C1 segment of cervical spinal cord (tissue), 14 donors: ENCODE data around the gene FOXR1.
"Not testable (repeated sequence)": the region's sequence is repeated elsewhere in the genome, so short reads cannot be mapped to it uniquely, and the experiment has no call there.

Source experiments
- DNase-seq, 14 donors: peaks; one replicate each; lab custom pipeline; 2025; lab: John Stamatoyannopoulos, UW

Gene FOXR1

DNA sequence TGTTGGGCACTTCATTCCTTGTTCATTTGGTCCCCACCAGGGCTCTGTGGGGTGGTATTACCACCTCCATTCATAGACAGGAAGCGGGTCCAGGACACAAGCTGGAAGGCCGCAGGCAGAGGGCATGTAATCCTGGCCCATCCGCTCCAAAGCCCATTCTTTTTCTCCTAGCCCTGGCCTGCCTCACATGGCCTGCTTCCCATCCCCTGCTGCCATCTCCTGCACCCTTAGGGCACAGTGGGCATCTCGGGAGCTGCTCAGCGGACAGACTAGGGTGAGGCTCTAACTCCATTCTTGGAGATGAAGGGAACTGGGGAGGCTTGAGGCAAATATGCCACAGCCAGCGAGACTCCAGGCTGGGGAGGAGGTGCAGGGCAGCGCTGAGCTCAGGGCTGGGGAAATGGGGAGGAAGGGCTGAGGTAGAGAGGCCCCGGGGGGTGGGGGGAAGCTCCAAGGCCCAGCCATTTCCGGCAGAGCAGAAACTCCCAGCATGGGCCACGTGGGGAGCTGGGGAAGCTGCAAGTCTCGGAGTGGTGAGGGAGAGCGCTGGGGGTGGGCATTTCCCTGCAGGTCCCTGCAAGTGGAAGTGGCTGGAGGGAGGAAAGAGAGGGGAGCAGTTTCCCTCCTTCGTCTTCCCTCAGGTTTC lies 31.5 kb upstream of the FOXR1 start:
- peak in 2 of 14 donors; percentile 10 to 27 for DNase-seq

DNA sequence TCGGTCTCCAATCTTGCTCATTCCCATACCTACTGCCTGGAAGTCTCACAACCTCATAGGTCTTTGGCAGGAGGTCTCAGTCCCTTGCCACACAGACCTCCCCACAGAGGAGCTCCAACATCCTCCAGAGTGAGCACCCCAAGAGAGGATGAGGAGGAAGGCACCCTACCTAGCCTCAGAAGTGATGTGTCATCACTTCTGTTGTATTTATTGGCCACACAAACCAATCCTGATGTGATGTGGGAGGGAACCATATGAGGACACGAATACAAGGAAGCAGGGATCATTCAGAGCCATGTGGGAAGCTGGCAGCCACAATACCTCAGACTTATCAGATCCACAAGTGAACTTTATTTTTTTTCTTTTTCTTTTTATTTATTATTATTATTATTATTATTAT lies 24.5 kb upstream of the FOXR1 start:
- no peak for DNase-seq

GRCh38 chr11:118948000-118948399 lies 23.6 kb upstream of the FOXR1 start:
- DNase-seq: no peak

DNA sequence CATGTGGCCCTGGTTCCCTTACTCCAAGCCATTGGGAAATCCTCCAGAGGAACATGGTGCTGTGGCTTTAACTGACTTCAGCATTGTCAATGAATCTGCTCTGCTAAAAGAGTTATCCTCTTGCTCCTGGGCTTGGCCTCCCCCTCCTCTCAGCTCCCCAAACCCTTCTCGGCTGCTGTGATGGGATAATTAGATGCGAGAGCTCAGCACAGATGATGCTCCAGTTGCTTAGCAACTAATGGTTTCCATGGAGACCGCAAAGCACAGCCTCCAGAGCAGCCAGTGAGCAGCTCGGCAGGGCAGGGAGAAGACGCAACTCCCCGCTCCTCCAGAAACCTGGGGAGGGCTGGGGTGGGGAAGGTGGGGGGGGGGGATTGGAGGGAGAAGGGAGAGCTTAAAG lies 18.3 kb upstream of the FOXR1 start:
- peak in 10 of 14 donors; percentile 2 to 74 (median 18) for DNase-seq

DNA sequence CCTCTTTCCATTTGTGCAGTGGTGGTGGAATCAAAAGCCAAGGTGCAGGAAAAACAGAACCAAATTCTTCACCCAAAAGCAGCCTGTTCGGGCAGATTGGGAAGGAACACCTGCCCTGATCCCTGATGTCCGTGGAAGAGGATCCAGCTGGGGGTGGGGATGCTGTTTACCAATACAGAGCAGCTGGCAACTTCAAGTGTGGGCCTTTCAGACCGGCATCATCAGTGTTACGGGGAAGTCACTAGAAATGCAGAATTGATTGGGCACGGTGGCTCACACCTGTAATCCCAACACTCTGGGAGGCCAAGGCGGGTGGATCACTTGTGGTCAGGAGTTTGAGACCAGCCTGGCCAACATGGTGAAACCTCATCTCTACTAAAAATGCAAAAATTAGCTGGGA lies 17.6 kb upstream of the FOXR1 start:
- DNase-seq: not testable (repeated sequence)

- peak; percentile 18 to 84 (median 71) for DNase-seq
Observed at GRCh38 chr11:118956094-118956846, 15.3 kb upstream of the FOXR1 start, which contains the start of gene UPK2. Gene UPK2 (plus strand): TSS chr11:118956298. CDS start chr11:118956351, 53 bp downstream.

DNA sequence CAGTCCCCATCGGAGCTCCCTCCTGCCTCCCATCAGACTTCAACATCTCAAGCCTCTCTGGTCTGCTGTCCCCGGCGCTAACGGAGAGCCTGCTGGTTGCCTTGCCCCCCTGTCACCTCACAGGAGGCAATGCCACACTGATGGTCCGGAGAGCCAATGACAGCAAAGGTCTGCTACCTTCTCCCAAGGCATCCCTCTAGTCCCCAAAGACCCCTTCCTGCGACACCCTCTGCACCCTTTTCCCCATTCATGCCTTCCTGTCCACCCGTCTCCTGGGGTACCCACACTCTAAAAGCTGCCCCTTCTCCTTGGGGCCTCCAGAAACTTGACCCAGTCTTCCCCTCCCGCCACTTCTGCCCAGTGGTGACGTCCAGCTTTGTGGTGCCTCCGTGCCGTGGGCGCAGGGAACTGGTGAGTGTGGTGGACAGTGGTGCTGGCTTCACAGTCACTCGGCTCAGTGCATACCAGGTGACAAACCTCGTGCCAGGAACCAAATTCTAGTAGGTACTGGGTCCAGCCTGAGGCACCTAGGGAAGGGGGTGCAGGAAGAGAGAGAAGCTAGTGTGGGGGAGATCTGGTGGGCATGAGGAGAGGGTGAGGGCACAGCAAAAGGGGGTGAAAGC lies 14.6 kb upstream of the FOXR1 start:
- peak in 1 of 14 donors; percentile 20 for DNase-seq

DNA sequence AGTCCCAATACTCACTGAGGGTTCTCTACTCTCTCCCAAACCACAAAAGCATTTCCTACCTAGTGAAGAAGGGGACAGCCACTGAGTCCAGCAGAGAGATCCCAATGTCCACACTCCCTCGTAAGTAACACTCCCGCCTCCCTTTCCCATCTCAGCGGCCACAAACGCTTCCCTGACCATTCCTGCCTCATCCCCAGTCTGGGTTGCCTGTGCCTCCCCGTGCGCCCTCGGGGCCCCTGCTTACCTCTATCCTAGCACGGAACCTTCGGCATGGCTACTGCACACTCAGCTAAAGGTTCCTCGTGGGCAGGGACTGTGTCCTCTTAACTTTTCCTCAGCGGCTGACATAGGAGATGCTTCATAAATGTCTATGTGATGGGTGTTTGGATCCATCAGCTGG lies 14.0 kb upstream of the FOXR1 start:
- no peak for DNase-seq

DNA sequence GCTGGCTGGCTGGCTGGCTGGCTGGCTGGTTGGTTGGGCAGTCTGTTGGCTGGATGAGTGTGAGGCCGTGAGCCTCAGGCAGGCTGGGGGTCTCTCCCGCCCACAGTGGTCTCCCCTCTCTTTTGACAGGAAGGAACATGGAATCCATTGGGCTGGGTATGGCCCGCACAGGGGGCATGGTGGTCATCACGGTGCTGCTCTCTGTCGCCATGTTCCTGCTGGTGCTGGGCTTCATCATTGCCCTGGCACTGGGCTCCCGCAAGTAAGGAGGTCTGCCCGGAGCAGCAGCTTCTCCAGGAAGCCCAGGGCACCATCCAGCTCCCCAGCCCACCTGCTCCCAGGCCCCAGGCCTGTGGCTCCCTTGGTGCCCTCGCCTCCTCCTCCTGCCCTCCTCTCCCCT lies 13.6 kb upstream of the FOXR1 start:
- DNase-seq: no peak

GRCh38 chr11:118958577-118958976 lies 13.0 kb upstream of the FOXR1 start:
- DNase-seq: no peak

DNA sequence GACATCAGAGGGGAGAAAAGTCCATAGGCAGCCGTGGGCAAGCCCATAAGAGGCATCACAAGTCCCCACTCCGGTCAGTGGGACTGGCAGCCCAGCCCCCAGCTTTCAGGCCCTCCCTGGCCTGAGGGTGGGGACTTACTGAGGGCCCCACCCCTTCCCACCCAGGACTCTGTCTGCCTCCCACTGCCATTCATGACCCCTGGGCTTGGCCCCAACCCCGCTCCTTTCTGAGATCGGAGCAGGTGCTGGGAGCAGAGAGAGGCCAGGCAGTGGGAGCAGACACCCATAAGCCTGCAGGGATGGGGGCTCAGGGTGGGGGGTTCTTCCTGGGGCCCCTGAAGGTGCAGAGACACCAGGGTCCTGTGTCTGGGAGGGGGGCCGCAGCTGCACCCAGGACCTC lies 10.4 kb upstream of the FOXR1 start:
- DNase-seq: no peak

GRCh38 chr11:118961591-118961990 lies 10.0 kb upstream of the FOXR1 start:
- DNase-seq: no peak

- not testable (repeated sequence) for DNase-seq
Observed at GRCh38 chr11:118969508-118969907, 2.1 kb upstream of the FOXR1 start.

GRCh38 chr11:118973985-118974384 lies 2.4 kb downstream of the FOXR1 start:
- DNase-seq: no peak

DNA sequence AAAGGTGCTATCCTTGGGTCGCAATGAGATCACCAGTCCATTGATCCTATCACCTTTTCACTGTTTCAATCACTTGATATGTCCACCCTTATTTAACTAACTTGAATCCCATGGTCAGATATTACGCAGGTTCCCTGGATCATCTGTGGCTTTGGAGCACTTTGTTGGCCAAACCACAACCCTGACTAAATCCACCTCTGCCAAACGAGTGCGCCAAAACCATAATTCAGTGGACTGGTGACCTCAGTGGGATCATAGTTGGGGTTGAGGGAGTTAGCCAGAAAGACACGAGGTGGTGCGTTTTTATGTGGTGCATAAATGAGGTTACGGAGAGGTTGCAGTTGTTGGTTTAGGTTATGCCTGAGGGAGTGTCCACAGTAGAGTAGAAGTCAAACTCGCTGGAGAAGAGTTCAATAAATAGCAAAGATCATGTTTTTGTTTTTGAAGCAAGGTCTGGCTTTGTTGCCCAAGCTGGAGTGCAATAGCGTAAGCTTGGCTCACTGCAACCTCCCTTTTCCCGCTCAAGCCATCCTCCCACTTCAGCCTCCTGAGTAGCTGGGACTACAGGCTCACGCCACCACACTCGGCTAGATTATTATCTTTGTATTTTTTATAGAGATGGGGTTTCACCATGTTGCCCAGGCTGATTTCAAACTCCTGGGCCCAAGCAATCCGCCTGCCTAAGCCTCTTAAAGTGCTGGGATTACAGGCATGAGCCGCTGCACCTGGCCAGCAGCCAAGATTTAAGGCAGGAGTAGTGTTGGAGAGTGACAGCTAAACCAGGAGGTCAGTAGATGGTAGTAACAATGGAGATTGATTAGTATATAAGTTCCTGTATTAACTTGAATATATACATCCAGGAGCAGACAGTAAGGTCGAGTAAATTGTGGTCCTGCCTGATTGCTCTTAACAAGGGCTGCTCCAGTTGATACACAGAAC lies 4.5 kb downstream of the FOXR1 start:
- no peak for DNase-seq

GRCh38 chr11:118979434-118979833 lies 7.9 kb downstream of the FOXR1 start:
- no peak for DNase-seq

DNA sequence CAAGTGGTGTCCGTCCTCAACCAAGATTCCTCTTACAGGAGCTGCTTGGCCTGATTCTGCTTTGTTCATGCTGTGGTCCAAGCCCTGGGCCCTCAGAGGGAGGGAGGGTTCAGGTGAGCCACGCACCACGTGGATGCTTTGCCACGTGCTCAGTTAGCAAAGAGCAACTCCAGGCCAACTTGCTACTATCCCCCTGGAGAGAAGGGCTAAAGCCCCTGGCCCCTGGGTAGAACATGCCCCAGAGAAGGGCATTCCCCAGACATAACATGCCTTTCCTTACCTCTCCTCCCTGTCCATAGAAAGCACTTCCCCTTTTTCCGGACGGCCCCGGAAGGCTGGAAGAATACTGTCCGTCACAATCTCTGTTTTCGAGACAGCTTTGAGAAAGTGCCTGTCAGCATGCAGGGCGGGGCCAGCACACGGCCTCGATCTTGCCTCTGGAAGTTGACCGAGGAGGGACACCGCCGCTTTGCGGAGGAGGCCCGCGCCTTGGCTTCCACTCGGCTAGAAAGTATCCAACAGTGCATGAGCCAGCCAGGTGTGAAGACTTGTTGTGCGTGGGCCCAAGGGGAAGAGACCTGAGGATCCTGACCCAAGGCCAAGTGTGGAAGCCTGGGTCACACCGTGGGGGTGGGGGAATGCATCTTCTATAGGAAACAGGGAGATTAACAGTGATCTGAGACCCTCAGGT lies 8.8 kb downstream of the FOXR1 start:
- DNase-seq: peak in 3 of 14 donors; percentile 7 to 25 (median 13)

- not testable (repeated sequence) for DNase-seq
Observed at GRCh38 chr11:118984337-118984736, 12.8 kb downstream of the FOXR1 start.

GRCh38 chr11:118984825-118985224 lies 13.3 kb downstream of the FOXR1 start:
- no peak for DNase-seq

- no peak for DNase-seq
Observed at GRCh38 chr11:118988280-118988679, 16.7 kb downstream of the FOXR1 start.

DNA sequence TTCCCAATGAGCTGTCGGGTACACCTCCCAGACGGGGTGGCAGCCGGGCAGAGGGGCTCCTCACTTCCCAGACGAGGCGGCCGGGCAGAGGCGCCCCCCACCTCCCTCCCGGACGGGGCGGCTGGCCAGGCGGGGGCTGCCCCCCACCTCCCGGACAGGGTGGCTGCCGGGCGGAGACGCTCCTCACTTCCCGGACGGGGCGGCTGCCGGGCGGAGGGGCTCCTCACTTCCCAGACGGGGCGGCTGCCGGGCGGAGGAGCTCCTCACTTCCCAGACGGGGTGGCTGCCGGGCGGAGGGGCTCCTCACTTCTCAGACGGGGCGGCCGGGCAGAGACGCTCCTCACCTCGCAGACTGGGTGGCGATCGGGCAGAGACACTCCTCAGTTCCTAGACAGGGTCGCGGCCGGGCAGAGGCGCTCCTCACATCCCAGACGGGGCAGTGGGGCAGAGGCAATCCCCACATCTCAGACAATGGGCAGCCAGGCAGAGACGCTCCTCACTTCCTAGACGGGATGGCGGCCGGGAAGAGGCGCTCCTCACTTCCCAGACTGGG lies 20.0 kb downstream of the FOXR1 start:
- not testable (repeated sequence) for DNase-seq
